OCI-LY3 (cell line): ENCODE data around the gene SYT1.

ENCODE experiments used
- EZH2phosphoT487 ChIP-seq: fragments of 200-600 bp; shearing (Covaris generic); IDR thresholded peaks from 2 replicates; pipeline ENCODE4 v1.6.1; 2018; ENCODE audit warnings: antibody characterized with exemption, mixed run types, low read depth
- TF ChIP-seq, protein P1 (sequence below): fragments of 200-600, 300-600 bp; sonication (generic); IDR thresholded peaks from 2 replicates; pipeline ENCODE4 v1.5.1; 2014; ENCODE audit warnings: antibody characterized with exemption, low read length, low read depth

DNA sequence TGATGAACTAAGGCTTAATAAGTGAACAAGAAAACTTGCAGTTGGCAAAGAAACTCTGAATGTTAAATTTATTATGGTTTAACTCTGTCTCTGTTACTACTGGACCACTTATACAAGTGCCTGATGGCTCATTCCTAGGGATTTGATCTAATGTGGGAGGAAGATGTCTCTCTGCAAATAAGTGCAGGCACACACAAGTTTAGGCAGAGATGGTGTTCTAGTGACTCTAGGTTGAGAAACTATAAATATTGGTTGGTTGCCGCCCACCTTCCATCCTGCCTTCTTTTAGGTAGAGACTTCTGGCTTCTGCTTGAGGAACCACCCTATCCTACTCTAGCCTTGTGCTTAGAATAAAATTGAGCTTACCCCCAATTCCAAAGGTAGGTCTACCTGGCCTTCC, 570.0 kb downstream of the SYT1 start:
- TF ChIP-seq, protein P1, sequence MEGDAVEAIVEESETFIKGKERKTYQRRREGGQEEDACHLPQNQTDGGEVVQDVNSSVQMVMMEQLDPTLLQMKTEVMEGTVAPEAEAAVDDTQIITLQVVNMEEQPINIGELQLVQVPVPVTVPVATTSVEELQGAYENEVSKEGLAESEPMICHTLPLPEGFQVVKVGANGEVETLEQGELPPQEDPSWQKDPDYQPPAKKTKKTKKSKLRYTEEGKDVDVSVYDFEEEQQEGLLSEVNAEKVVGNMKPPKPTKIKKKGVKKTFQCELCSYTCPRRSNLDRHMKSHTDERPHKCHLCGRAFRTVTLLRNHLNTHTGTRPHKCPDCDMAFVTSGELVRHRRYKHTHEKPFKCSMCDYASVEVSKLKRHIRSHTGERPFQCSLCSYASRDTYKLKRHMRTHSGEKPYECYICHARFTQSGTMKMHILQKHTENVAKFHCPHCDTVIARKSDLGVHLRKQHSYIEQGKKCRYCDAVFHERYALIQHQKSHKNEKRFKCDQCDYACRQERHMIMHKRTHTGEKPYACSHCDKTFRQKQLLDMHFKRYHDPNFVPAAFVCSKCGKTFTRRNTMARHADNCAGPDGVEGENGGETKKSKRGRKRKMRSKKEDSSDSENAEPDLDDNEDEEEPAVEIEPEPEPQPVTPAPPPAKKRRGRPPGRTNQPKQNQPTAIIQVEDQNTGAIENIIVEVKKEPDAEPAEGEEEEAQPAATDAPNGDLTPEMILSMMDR = no peak
- no peak for TF ChIP-seq EZH2phosphoT487
